ENCODE results near the gene ATP13A3. TPM values are rescaled to one million over a fixed set of nuclear protein-coding genes. Genes with fewer than 3 reads are reported as not detected.

The ATP13A3 gene
- total and polyA plus RNA-seq, 4 donors, result 33.6 to 257 (median 56.4) TPM

GRCh38 chr3:194379231-194379630, 107.6 kb downstream of the ATP13A3 start:
- DNase-seq (ENCODE audit: low spot score), result no peak
- Histone ChIP-seq H3K4me1 (ENCODE audit: control insufficient read depth in 4 of 4, insufficient read depth in 4 of 4, low read length in 3 of 4) (no peaks in the 10 kb centered on the region), H3K36me3 (ENCODE audit: control insufficient read depth in 4 of 4, insufficient read depth in 3 of 4, low read depth in 1 of 4, low read length in 3 of 4) (no peaks in the 10 kb centered on the region), H3K27me3 (ENCODE audit: control insufficient read depth in 4 of 4, insufficient read depth in 4 of 4, low read length in 3 of 4) (peaks cover 0 to 2% (median 0%) of the 10 kb centered on the region in 4 donors), H3K4me3 (ENCODE audit: low read depth in 1 of 3, low read length in 3 of 3) (no peak overlapping the region), H3K27ac (ENCODE audit: low read depth in 1 of 2, low read length in 2 of 2) (no peak overlapping the region), H3K9me3 (ENCODE audit: control insufficient read depth in 4 of 4, low read length in 3 of 4) (no peaks in the 10 kb centered on the region), H3K9ac (ENCODE audit: low read depth in 1 of 2, low read length in 2 of 2) (no peak overlapping the region)
- WGBS, result 92% methylated on average over 6 of the region's 6 CpGs
- TF ChIP-seq GABPA (IDR thresholded peaks at IDR 0.05 in 1 of 2, conservative IDR thresholded peaks at IDR 0.05 in 1 of 2), result no peak
- no peak for TF ChIP-seq MAX (IDR thresholded peaks at IDR 0.05)
- no peak for TF ChIP-seq HNF4G (IDR thresholded peaks at IDR 0.05)
- no peak for TF ChIP-seq TAF1 (conservative IDR thresholded peaks at IDR 0.05)
- TF ChIP-seq ZBTB33 (IDR thresholded peaks at IDR 0.05), result no peak
- no peak for TF ChIP-seq FOXA2 (IDR thresholded peaks at IDR 0.05)
- TF ChIP-seq SP1 (IDR thresholded peaks at IDR 0.05), result no peak
- no peak for TF ChIP-seq JUND (IDR thresholded peaks at IDR 0.05)
- TF ChIP-seq HNF4A (conservative IDR thresholded peaks at IDR 0.05), result no peak
- TF ChIP-seq YY1 (IDR thresholded peaks at IDR 0.05), result no peak
- TF ChIP-seq EGR1 (IDR thresholded peaks at IDR 0.05; ENCODE audit: low read depth in 2 of 2), result no peak
- TF ChIP-seq REST (IDR thresholded peaks at IDR 0.05), result no peak
- TF ChIP-seq CTCF (IDR thresholded peaks at IDR 0.05; ENCODE audit: low read depth, low read length, missing input control), result no peak
- TF ChIP-seq NR2F2 (IDR thresholded peaks at IDR 0.05), result no peak
- TF ChIP-seq FOXA1 (IDR thresholded peaks at IDR 0.05), result no peak
- no peak for TF ChIP-seq ATF3 (IDR thresholded peaks at IDR 0.05)
- TF ChIP-seq RAD21 (IDR thresholded peaks at IDR 0.05), result no peak

- Histone ChIP-seq H3K36me3 (ENCODE audit: control insufficient read depth in 4 of 4, insufficient read depth in 3 of 4, low read depth in 1 of 4, low read length in 3 of 4) (no peaks in the 10 kb centered on the region), H3K27me3 (ENCODE audit: control insufficient read depth in 4 of 4, insufficient read depth in 4 of 4, low read length in 3 of 4) (peaks cover 0 to 2% (median 0%) of the 10 kb centered on the region in 4 donors), H3K9me3 (ENCODE audit: control insufficient read depth in 4 of 4, low read length in 3 of 4) (no peaks in the 10 kb centered on the region), H3K4me3 (ENCODE audit: low read depth in 1 of 3, low read length in 3 of 3) (no peak overlapping the region), H3K4me1 (ENCODE audit: control insufficient read depth in 4 of 4, insufficient read depth in 4 of 4, low read length in 3 of 4) (no peaks in the 10 kb centered on the region), H3K27ac (ENCODE audit: low read depth in 1 of 2, low read length in 2 of 2) (no peak overlapping the region), H3K9ac (ENCODE audit: low read depth in 1 of 2, low read length in 2 of 2) (no peak overlapping the region)
- 93% methylated on average over 1 of the region's 1 CpG for WGBS
- TF ChIP-seq RXRA (IDR thresholded peaks at IDR 0.05) (no peak), JUND (IDR thresholded peaks at IDR 0.05) (no peak), ATF3 (IDR thresholded peaks at IDR 0.05) (no peak), RAD21 (IDR thresholded peaks at IDR 0.05) (no peak)
- DNase-seq (ENCODE audit: low spot score), result no peak
These were observed 109.1 kb downstream of the ATP13A3 start for GRCh38 chr3:194377708-194378107.
